HL-60 (cell line): ENCODE measurements around the gene KY.

Experiments
- DNase-seq, 2 experiments: peaks; one replicate each; pipeline ENCODE4 v3.0.0-alpha.2; 2010 to 2020; ENCODE audit warnings: low read depth in 1 of 2, low spot score in 1 of 2
- H3K27ac ChIP-seq: fragments of 250-450 bp; sonication (Bioruptor Pico); replicated peaks from 2 replicates; pipeline ENCODE4 v1.5.1; 2020; ENCODE audit warnings: mild to moderate bottlenecking, moderate library complexity
- H3K27me3 ChIP-seq: fragments of 250-450 bp; sonication (Bioruptor Pico); 2 replicates; pipeline ENCODE4 v1.5.1; 2021; ENCODE audit warnings: mild to moderate bottlenecking, moderate library complexity; ENCODE audit not compliant: insufficient read depth, poor library complexity, severe bottlenecking
- H3K4me3 ChIP-seq: replicated peaks from 2 replicates; pipeline ENCODE4 v1.5.1; 2011; ENCODE audit warnings: mild to moderate bottlenecking, control low read depth, low read length; ENCODE audit not compliant: insufficient read depth
- CTCF ChIP-seq: IDR thresholded peaks from one replicate; pipeline ENCODE4 v1.5.1; 2011; ENCODE audit warnings: low read length, control low read depth, inconsistent platforms; ENCODE audit not compliant: insufficient read depth
- GABPA ChIP-seq: IDR thresholded peaks from 2 replicates; pipeline ENCODE4 v1.6.1; 2012; ENCODE audit warnings: low read depth
- POLR2AphosphoS5 ChIP-seq: IDR thresholded peaks from 2 replicates; pipeline ENCODE4 v1.6.1; 2012; ENCODE audit warnings: low read depth
- REST ChIP-seq: IDR thresholded peaks from 2 replicates; pipeline ENCODE4 v1.6.1; 2012; ENCODE audit warnings: low read depth; ENCODE audit not compliant: insufficient replicate concordance
- SPI1 ChIP-seq: IDR thresholded peaks from 2 replicates; pipeline ENCODE4 v1.6.1; 2012; ENCODE audit warnings: low read depth, mild to moderate bottlenecking, borderline replicate concordance

Gene KY

GRCh38 chr3:134667956-134668355 is 17.1 kb upstream of the KY start:
- no peak overlapping the region for H3K4me3 ChIP-seq
- DNase-seq, result no peak

GRCh38 chr3:134667406-134667805 is 16.6 kb upstream of the KY start:
- TF ChIP-seq SPI1 (no peak), GABPA (no peak), POLR2AphosphoS5 (no peak), REST (no peak), CTCF (no peak)
- Histone ChIP-seq H3K27ac (no peak overlapping the region), H3K27me3 (no peaks in the 10 kb centered on the region), H3K4me3 (no peak overlapping the region)
- no peak for DNase-seq

More at GRCh38 chr3:134667956-134668355, 17.1 kb upstream of the KY start:
- H3K27ac ChIP-seq, result no peak overlapping the region
- no peaks in the 10 kb centered on the region for H3K27me3 ChIP-seq
- TF ChIP-seq POLR2AphosphoS5 (no peak), CTCF (no peak), SPI1 (no peak), REST (no peak), GABPA (no peak)

GRCh38 chr3:134666885-134667284 is 16.1 kb upstream of the KY start:
- H3K4me3 ChIP-seq, result no peak overlapping the region
- no peak for TF ChIP-seq REST
- TF ChIP-seq SPI1, result no peak
- no peak for TF ChIP-seq GABPA
- no peak for TF ChIP-seq CTCF
- H3K27me3 ChIP-seq, result no peaks in the 10 kb centered on the region
- DNase-seq, result no peak
- no peak overlapping the region for H3K27ac ChIP-seq
